GM19395 (cell line): Measurements from ENCODE around the gene FRAS1.
"Not testable (repeated sequence)": the region's sequence is repeated elsewhere in the genome, so short reads cannot be mapped to it uniquely, and the experiment has no call there.

Experiments
- ATAC-seq: cut with Tn5 transposase; IDR thresholded peaks from one replicate; pipeline ENCODE4 v1.9.1; 2021; ENCODE audit warnings: mild to moderate bottlenecking, moderate library complexity; ENCODE audit not compliant: unreplicated experiment

Gene FRAS1

DNA sequence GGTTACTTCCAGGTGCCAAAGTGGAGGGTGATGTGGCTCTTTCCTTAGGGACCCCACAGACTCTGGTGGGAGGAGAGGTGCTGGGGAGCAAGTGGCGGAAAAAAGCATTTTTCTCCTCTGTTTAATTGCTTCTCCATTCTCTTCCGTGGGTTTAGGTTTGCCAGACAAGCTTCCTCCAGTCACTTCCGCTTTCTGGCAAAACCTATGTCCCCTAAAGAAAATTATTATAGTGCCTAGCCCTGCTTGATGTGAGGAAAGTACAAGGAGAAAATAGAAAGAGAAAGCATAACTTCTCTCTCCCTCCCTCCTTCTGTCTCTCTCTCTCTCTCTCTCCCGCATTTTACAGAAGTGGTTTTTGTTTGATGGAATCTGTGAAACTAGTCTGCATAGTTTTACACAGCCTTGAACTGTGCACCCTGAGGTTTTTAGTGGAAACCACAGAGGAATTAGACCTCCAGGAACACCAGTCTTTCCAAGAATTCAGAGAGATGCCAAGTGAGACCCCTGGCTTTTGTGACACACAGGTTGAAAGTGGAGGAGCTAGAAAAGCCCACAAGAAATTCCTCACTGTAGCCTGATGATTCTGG, 263.3 kb downstream of the FRAS1 start:
- ATAC-seq, result no peak

DNA sequence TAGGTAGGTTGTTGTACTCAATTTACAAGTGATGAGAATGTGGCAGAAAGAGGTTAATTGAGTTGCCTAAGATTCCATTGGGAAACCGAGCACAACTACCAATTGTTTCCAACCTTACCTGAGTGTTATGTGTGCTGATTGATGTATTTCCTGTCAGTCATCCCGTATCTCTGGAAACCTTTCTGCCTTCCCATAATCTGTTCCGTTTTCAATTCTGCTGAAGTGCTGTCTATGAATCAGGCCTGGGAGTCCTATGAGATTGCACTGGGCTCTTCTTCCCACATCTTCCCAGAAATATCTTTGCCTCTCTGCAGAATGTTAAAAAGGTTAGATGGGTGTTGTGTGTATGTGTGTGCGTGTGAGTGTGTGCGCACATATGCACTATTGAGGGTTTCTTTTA, 264.9 kb downstream of the FRAS1 start:
- no peak for ATAC-seq

DNA sequence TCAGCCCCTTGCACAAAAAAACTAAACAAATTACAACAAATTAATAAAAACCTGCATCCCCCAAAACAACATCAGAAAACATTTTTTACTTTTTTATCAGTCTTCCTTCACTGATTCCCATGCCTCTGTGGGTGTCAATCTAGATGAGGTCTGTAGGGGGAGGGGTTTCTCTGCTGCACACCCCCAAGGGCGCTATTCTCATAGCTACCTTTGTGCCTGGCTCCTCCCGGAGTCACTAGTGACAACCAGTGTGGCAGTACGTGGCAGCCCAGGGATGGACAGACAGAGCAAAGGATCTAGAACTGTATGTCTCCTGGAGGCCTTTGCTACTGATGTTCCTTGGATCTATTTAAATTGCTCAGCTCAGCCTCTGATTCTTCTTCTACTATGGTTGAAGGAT, 266.3 kb downstream of the FRAS1 start:
- ATAC-seq, result no peak

DNA sequence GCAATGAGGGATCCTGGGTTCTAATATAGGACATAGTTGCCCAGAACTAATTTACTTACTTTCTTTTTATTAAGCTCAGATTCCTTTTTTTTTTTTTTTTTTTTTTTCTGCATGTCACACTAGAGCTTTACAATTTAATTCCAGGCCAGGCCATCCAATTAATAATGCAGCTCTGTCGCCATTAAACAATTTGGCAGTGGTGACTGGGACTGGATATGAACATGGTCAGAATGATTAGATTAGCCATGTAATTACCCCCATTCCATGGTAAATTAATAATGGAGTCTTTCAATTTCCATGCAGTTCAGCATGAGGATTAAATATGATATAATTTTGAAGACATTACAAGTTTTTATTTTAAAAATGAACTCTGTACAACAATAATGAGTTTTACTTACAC, 267.5 kb downstream of the FRAS1 start:
- no peak for ATAC-seq

DNA sequence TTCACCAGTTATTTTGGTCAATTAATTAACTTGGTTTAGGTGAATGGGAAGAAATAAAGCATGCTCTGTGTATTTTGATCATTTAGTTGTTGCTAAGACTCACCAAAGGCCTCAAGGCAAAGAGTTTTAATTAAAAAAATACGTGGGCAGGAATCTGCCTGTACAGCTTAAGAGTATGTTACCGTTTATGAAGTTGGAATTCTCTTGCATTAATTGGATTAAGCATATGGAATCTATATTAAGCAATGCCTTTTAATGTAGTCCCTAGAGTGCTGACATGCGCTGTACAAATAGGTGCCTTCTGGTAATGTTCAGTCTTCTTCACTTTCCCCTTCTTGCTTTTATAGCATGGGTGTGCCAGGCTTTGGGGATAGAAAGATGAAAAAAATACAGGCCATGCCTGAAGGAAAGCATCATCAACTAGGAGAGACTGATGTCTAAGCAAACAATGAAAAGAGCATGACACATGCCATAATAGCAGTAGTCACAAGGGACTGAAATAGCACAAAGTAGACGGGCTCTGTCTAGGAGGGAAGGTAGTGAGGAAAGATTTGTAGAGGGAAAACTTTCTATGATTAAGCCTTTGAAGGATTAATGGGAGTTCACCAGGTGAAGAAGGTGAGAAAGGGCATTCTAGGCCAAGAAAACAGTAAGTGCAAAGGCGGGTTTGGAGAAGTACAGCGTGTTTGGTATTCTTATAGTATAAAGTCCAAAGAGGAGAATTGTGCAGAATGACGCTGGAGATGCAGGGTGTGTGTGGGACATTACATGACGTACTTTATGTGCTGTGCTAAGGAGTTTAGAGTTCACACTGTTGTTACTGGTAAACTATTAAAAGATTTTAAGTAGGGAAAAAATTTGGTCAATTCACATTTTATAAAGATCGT, 268.4 kb downstream of the FRAS1 start:
- ATAC-seq, result no peak

DNA sequence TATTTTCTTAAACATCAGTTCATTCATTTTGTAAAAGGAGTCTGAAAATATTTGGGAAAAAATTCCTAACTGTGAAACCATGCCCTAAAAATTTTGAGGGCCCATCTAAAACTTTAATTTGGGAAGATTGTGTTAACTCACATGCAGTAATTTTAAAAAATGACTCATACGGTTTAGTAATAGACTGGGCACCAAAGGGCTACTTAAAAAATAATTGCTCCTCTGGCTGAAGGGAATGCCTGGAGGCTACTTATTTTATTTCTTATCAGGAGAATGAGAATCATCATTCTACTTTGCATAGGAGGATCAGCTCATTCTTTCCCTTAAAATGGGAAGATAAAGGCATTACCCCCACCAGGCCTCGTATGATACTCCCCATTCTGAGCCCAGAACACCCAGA, 271.5 kb downstream of the FRAS1 start:
- not testable (repeated sequence) for ATAC-seq

DNA sequence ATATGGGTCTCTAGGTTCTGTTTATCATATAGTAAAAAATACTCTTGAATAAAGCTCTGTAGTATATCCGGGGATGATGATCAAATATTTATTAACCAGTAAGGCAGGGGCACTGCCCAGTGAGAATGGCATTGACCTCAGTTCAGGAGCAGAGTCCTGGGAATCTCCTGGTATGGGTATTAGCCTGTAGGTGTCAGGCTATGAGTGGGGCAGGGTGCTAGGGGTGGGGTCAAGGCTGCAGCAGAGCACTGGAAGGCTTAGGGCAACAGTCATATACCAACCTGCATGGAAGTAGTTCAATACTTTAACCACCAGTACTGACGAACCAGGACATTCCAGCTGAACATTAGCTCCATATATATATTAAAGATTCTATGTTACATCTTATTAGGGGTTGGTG, 274.1 kb downstream of the FRAS1 start:
- ATAC-seq, result no peak

DNA sequence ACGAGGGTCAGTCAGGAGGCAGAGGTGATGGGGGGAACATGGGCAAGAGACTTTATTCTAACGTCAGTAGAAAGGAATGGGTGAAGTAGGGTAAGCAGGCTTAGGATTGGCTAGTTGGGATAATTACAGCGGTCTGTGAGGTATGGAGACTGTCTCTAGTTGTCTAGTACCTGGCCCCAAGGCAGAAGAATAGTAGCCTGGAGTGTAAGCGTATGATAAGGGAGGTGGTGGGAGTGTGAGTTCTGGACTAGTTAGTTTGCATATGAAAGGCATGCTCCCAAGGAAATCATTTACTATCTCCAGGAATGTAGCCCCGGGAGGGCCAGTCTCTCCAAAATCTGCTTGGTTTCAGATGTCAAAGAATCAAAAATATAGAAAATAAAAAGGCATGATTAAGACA, 274.8 kb downstream of the FRAS1 start:
- no peak for ATAC-seq

DNA sequence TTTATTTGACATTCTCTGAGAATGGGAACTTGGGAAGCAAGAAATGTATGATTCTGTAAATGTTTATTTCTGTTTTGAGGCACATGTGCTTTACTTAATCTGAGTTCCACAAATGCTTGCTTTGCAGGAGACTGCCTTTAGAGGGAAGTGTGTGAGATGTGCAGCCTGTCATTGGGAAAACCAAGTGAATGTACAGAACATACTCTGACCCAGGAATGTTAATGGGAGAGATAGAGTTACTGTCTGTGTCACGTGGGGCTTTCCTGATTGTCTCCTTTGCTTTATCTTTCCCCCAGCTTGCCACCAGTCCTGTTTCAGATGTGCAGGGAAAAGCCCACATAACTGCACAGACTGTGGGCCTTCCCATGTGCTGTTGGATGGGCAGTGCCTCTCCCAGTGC, 275.9 kb downstream of the FRAS1 start:
- ATAC-seq, result no peak

DNA sequence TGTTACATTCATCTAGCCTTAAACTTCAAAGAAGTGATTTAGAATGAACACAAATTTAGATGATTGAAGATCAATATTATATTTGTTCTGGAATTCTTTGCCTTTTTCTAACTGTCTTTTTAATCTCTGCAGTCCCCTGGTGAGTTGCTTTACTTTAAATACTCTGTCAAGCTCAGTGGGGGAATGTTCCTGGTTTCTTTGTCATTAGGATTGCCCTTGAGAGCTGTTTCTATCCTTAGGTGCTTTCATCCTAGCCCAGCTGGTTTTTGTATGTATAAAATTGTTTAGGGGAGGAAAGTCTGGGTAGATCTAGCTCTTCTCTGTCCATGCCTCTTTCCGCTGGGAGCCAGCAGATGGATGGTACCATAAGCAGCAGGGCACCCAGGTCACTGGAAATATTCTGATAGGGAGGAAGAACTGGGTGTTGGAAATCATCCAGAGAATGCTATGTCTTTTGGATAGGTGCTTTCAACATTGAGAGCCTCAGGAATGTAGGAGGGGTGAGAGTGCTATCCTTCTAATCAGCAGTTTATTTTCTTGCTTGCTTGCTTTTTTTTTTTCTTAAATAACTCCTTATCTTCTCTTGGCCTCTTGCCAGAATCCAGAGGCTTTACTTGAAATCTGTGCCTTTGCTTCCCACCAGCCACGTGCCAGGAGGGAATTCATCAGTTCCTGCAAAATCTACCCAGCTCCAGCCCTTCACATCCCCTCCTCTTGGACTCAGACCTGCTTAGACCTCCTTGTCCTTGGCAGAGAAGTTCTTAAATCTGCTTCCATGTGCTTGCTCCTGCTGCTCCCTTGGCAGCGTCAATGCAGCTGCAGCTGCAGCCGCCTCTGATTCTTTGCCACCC, 279.2 kb downstream of the FRAS1 start:
- no peak for ATAC-seq

DNA sequence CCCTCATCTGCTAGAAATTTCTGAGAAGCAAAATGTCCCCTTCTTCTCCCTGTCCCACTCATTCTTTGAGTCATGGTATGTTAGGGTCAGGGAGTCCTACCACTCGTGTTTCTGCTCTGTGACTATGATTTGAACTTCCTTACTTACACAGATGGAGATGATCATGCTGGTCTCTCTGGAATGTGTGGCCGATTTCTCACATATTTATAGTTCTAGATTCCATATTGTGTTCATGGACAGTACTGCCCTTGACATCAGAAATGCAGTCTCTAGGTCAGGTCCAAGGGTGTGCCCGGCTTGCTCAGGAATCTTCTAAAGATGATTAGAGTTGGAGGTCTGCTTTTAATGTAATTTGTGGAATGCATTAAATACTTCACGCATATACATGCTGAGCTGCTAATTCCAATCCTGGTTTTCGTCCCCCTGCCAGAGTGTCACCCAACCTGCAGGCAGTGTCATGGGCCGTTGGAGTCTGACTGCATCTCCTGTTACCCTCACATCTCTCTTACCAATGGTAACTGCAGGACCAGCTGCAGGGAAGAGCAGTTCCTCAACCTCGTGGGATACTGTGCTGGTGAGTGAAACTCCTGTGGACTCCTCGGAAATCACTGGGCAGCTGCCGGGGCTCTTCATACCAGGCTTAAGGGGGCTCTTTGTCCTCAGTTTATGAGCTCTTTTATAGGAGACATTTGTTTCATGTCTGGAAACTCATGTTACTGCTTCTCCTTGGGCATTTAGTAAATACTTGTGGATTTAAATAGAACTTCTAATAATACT, 280.3 kb downstream of the FRAS1 start:
- ATAC-seq, result no peak

DNA sequence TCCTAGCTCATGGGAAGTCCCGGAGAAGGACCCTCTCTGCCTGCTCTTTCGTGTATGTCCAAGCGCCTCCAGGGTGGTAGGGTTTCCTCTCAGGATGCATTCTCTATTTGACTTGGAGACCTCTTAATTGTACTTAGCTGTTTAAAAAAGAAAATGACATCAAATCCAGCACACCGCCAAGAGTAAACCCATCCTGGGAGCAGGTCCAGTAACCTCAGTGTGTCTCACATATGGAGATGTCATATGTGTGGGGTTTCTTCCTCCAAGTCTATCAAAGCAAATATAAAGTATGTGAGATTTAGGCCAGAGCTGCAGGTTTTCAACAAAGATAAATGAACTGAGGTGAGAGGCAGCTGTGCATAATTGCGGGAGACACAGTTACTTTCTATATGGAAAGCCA, 285.0 kb downstream of the FRAS1 start:
- no peak for ATAC-seq

DNA sequence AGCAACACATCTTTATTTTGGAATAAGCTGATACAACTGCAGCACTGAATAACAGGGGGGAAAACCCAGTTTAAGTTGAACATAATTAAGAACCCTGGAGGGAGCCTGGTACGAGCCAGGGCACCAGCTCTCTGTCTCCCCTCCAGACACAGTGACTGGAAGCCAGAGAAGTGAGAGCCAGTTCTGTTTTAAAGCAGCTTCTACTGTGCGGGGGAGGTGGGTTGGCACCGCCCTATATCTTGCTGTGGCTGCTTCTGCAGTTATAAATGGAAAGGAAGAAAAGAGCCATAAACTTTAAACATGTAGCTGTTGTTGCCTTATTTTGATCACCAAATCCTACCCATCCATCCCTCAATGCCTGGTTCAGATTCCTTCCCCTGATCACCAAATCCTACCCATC, 286.6 kb downstream of the FRAS1 start:
- ATAC-seq, result no peak

DNA sequence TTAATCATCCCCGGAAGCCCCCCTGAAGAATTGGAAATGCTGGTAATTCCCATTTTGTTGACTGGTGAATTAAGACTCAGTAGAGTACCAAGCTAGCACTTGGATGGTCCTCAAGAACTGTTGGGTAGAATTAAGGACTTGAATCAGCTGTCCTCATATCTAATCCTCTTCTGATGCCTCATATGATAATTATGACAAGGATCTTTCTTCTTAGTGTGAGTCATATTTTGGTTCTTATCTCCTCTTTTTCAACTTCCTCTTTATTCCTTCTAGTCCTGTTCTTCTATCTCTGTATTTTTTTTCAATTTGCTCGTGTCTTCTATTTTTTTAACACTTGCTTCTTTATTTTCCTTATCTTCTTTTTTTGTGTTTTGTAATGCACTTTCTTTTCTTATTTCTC, 288.1 kb downstream of the FRAS1 start:
- no peak for ATAC-seq

DNA sequence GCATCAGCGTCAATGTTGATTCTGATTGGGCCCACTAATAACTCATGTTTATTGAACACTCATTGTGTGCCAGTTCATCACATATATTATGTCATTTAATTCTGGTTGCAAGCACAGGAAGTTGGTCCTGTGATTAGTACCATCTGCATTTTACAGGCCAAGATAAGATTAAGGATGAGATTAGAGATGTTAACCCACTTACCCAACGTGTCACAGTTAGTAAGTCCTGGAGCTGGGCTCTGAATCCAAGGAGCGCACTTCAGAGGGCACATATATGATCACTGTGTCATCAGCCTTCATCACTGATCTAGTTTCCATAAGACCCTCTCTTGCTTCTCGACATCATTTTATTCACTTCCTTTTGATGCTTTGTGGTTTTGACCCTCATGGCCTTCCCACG, 289.1 kb downstream of the FRAS1 start:
- no peak for ATAC-seq

DNA sequence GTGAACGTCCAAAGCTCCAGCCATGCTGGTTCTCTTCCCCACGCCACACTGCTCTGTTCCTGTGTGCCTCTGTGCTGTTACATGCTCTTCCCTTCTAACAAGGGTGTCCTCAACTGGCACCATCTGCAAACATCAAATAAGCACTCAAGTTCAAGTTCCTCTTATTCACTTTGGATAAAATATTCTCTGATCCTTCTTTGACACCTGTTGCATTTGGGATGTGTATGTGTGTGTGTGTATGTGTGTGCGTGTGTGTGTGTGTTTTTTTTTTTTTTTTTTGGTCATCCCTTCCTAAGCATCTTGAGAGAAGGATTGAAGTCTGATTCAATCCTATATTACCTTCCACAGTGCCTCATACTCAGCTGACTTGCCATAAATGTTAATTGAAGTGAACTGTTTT, 290.4 kb downstream of the FRAS1 start:
- ATAC-seq, result no peak

DNA sequence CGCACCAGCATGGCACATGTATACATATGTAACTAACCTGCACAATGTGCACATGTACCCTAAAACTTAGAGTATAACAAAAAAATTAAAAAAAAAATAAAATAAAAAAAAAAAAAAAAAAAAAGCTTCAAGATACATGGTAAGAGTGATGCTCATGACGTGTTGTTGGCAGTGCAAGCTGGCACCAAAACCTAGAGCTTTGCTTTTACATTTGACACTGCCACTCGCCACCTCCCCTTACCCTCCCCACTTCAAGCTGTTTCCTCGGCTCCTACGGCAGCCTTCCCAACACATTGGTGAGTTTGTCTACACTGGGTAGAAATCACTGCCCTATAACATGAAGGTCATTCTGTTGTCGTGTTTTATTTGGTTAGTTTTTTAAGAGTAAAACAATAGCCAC, 296.8 kb downstream of the FRAS1 start:
- no peak for ATAC-seq

DNA sequence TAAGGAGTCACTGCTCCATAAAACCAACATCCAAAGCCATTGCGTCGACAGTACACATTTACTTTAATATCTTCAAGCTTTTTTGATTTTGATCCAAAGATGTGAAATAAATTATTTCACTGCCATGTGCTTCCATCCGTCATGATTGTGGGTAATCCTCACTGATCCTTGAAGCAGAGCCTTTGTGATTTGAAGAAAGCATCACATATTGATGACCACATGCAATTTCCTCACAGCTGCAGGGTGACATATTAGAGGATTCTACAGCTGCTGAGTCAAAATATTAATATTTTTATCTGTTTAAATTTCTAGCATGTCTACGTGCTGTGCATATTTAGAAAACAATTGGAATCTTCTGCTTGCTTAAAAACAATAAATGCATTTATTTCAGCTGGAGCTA, 297.7 kb downstream of the FRAS1 start:
- no peak for ATAC-seq

DNA sequence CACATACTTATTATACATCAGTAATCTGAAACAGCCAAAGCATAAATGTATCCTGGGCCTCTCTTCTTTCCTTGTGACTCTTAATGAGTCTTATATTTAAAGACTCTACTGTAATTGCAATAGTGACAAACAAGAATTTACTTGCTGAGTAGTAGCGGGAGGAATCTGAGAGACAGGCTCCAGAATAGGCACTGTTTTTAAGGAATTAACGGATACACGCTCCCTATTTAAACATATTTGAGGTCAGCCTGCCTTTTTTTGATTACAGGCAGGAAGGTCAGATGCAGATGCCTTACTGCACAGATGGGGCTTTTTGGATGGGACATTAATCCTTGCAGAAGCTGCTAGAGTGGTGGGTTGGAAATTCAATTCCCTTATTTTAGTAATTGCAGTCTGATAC, 298.2 kb downstream of the FRAS1 start:
- ATAC-seq, result no peak

DNA sequence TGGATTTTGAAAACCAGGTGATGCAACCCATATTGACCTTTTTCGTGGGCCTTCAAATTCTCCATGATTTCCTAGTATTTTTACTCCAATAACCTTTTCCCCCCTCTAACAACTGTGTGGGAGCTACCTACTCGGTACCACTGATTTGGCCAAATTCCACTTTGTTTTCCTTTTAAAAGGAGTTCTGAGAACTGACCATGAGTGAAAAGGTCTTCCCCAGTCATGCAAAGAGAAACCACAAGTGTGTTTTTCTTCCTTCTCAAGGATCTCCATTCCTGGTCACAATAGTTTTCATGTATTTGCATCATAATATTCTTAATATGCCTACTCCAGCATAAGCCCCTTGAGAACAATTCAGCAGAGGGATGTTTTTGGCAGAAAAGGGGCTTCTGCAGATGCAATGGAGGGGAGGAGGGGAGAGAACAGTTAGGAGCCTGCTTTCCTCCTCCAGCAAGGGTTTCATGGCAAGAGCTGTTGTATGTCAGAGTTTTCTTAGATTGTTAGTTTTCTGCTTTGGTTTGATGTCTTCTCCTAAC, 299.2 kb downstream of the FRAS1 start:
- ATAC-seq, result no peak

DNA sequence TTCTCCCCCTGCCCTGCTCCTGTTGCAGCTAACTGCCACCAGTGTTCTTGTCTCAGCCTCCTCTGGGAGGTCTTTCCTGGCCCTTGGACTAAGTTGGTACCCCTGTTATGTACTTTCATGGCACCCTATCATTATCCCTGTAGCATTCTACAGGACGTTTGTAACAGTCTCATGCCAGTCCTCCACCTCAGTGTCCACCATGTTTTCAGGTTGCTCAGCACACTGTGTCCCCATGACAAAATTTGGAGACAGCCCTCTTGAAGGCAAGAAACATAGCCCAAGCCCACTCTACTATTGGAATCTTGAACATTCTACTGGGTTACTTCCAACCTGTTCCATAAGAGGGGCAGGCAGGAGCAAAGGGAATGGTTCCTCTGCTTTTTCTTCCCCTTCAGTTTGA, 300.0 kb downstream of the FRAS1 start:
- ATAC-seq, result no peak
